ENCODE measurements around the gene DTD2. TPM values are rescaled to one million over a fixed set of nuclear protein-coding genes. Genes with fewer than 3 reads are reported as not detected.

Gene DTD2
- total and polyA plus RNA-seq, 9 of the 15 experiments (the other 6 are each of a cell fraction or from before 2014, with no cell fraction given), result 3.8 to 24.1 (median 15.2) TPM

DNA sequence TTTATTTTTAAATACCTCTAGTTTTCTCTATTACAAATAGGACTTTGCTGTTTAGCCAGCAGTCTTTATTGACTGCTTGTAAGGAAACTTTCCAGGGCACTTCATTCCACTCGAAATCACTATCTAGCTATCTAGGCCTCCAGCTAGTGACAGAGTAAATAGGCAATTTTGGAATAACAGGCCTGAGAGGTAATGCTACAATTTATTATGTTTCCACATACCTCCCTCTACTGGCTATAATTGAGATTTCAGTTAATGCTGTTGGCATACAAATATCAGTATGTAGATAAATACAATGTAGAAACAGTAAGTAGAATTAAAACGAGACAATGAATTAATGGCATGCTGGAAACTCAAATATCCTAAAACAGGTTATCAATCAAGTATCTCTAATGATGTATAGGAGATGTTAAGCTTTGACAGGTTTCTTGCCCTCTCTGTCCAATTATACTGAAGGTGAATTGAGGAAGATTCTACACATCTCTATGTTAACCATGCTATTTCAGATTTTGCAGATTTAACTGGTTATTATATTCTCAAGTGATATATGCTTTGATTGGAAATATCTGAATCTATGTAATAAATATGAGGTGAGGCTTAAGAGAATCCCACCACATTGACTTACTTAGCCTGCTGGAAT, 7.2 kb downstream of the DTD2 start (continued):
- TF ChIP-seq, protein P1, sequence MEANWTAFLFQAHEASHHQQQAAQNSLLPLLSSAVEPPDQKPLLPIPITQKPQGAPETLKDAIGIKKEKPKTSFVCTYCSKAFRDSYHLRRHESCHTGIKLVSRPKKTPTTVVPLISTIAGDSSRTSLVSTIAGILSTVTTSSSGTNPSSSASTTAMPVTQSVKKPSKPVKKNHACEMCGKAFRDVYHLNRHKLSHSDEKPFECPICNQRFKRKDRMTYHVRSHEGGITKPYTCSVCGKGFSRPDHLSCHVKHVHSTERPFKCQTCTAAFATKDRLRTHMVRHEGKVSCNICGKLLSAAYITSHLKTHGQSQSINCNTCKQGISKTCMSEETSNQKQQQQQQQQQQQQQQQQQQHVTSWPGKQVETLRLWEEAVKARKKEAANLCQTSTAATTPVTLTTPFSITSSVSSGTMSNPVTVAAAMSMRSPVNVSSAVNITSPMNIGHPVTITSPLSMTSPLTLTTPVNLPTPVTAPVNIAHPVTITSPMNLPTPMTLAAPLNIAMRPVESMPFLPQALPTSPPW (CRISPR knock-in tag; IDR thresholded peaks at IDR 0.05), result no peak
- TF ChIP-seq, protein P2, sequence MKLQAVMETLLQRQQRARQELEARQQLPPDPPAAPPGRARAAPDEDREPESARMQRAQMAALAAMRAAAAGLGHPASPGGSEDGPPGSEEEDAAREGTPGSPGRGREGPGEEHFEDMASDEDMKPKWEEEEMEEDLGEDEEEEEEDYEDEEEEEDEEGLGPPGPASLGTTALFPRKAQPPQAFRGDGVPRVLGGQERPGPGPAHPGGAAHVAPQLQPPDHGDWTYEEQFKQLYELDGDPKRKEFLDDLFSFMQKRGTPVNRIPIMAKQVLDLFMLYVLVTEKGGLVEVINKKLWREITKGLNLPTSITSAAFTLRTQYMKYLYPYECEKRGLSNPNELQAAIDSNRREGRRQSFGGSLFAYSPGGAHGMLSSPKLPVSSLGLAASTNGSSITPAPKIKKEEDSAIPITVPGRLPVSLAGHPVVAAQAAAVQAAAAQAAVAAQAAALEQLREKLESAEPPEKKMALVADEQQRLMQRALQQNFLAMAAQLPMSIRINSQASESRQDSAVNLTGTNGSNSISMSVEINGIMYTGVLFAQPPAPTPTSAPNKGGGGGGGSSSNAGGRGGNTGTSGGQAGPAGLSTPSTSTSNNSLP (IDR thresholded peaks at IDR 0.05; ENCODE audit: borderline replicate concordance, low read depth, low read length), result peak; percentile 79; the same call in 1 of the 2 replicates
- no peak for TF ChIP-seq KLF16 (IDR thresholded peaks at IDR 0.05)
- no peak for TF ChIP-seq MYBL2 (IDR thresholded peaks at IDR 0.05; ENCODE audit: low read depth)
- no peak for TF ChIP-seq MYBL2 (CRISPR knock-in tag; IDR thresholded peaks at IDR 0.05; ENCODE audit: borderline replicate concordance)
- no peak for TF ChIP-seq SMAD2 (IDR thresholded peaks at IDR 0.05; ENCODE audit: low read depth, low read length)
- no peak for TF ChIP-seq HDAC6 (IDR thresholded peaks at IDR 0.05; ENCODE audit: low read depth, low read length)
- no peak for TF ChIP-seq PYGO2 (tag; IDR thresholded peaks at IDR 0.05)
- TF ChIP-seq MBD2 (IDR thresholded peaks at IDR 0.05; ENCODE audit: borderline replicate concordance, low read depth), result no peak
- no peak for TF ChIP-seq RBM34 (IDR thresholded peaks at IDR 0.05; ENCODE audit: borderline replicate concordance, insufficient read depth, low read length)
- TF ChIP-seq NONO (IDR thresholded peaks at IDR 0.05; ENCODE audit: low read depth in 2 of 2, low read length in 1 of 2), result no peak
- no peak for TF ChIP-seq PHF20 (IDR thresholded peaks at IDR 0.05; ENCODE audit: partially characterized antibody)
- no peak for TF ChIP-seq ZNF133 (CRISPR knock-in tag; IDR thresholded peaks at IDR 0.05)
